ENCODE data around the gene TTF2. TPM values are rescaled to one million over a fixed set of nuclear protein-coding genes. Genes with fewer than 3 reads are reported as not detected.

Gene TTF2
- total and polyA plus RNA-seq, 2 experiments from 2014 or later, result 84.7 to 85.4 TPM

- Histone ChIP-seq H3F3A (replicated peaks; ENCODE audit: low read depth) (0 out of 2 replicates have a peak, but pooled peaks cover 3% of the 10 kb centered on the region), H3K27me3 (ENCODE audit: insufficient read depth) (no peaks in the 10 kb centered on the region), H3K27ac (ENCODE audit: low read depth) (no peak overlapping the region), H3K79me2 (replicated peaks; ENCODE audit: insufficient read depth) (no peaks in the 10 kb centered on the region), H3K4me2 (no peak overlapping the region), H3K4me1 (ENCODE audit: insufficient read depth) (peaks cover 7% of the 10 kb centered on the region), H3K36me3 (ENCODE audit: insufficient read depth) (peaks cover 17% of the 10 kb centered on the region), H4K20me1 (replicated peaks; ENCODE audit: insufficient read depth) (no peaks in the 10 kb centered on the region), H2AFZ (no peak overlapping the region), H3K9me2 (ENCODE audit: insufficient read depth) (no peaks in the 10 kb centered on the region), H3K4me3 (no peak overlapping the region)
- Mint-ChIP-seq H3K9me3 (no peaks in the 10 kb centered on the region), H3K4me3 (no peak overlapping the region), H3K27me3 (ENCODE audit: insufficient read depth, low read depth, poor library complexity) (peaks cover 11% of the 10 kb centered on the region), H3K27ac (no peak overlapping the region), H3K4me1 (peaks cover 10% of the 10 kb centered on the region), H3K36me3 (ENCODE audit: low read depth) (peaks cover 55% of the 10 kb centered on the region)
- ATAC-seq (no peak), DNase-seq (ENCODE audit: low spot score) (no peak)
- TF ChIP-seq ZNF331 (CRISPR knock-in tag; IDR thresholded peaks at IDR 0.05; ENCODE audit: low read depth) (no peak), CREB1 (CRISPR knock-in tag; IDR thresholded peaks at IDR 0.05; ENCODE audit: low read depth) (no peak), EZH2 (IDR thresholded peaks at IDR 0.05; ENCODE audit: low read depth, unreplicated experiment) (no peak), JUNB (IDR thresholded peaks at IDR 0.05; ENCODE audit: unreplicated experiment) (no peak), POLR2AphosphoS5 (IDR thresholded peaks at IDR 0.05; ENCODE audit: low read depth) (no peak), CTCF (conservative IDR thresholded peaks at IDR 0.05; ENCODE audit: low read depth in 2 of 2) (no peak), REST (IDR thresholded peaks at IDR 0.05; ENCODE audit: unreplicated experiment) (no peak), ZNF114 (CRISPR knock-in tag; IDR thresholded peaks at IDR 0.05) (no peak), STAT1 (IDR thresholded peaks at IDR 0.05; ENCODE audit: unreplicated experiment) (no peak), ETS1 (IDR thresholded peaks at IDR 0.05) (no peak), NANOG (IDR thresholded peaks at IDR 0.05; ENCODE audit: borderline replicate concordance) (no peak), EZH2phosphoT487 (IDR thresholded peaks at IDR 0.05; ENCODE audit: unreplicated experiment) (no peak), ZNF462 (CRISPR knock-in tag; IDR thresholded peaks at IDR 0.05) (no peak)
These were observed 54.8 kb downstream of the TTF2 start for GRCh38 chr1:117114877-117115276.
